ENCODE data around the gene BCL2L12.
A peak's percentile ranks its signal among the peaks of the same experiment; 100 is the strongest.
"Not testable (repeated sequence)": the region's sequence is repeated elsewhere in the genome, so short reads cannot be mapped to it uniquely, and the experiment has no call there.

Gene BCL2L12

GRCh38 chr19:49692147-49692506 lies 26.4 kb downstream of the BCL2L12 start:
- DNase-seq (ENCODE audit: low read depth, low spot score), result no peak
- no peak overlapping the region for H3K4me3 ChIP-seq (ENCODE audit: low read length)

- H3K4me3 ChIP-seq (ENCODE audit: low read length), result no peak overlapping the region
- DNase-seq (ENCODE audit: low read depth, low spot score), result no peak
These were observed 30.4 kb downstream of the BCL2L12 start for GRCh38 chr19:49696115-49696514.

- DNase-seq (ENCODE audit: low read depth, low spot score), result no peak
These were observed 31.1 kb downstream of the BCL2L12 start for GRCh38 chr19:49696865-49697264.

GRCh38 chr19:49699364-49699763 lies 33.6 kb downstream of the BCL2L12 start:
- H3K4me3 ChIP-seq (ENCODE audit: low read length), result no peak overlapping the region
- DNase-seq (ENCODE audit: low read depth, low spot score), result no peak

More at GRCh38 chr19:49696865-49697264, 31.1 kb downstream of the BCL2L12 start:
- no peak overlapping the region for H3K4me3 ChIP-seq (ENCODE audit: low read length)

GRCh38 chr19:49700563-49700962 lies 34.8 kb downstream of the BCL2L12 start:
- DNase-seq (ENCODE audit: low read depth, low spot score), result no peak
- no peak overlapping the region for H3K4me3 ChIP-seq (ENCODE audit: low read length)

GRCh38 chr19:49701271-49701786 lies 35.6 kb downstream of the BCL2L12 start:
- no peak for DNase-seq (ENCODE audit: low read depth, low spot score)
- H3K4me3 ChIP-seq (ENCODE audit: low read length), result no peak overlapping the region

GRCh38 chr19:49704888-49705642 lies 39.3 kb downstream of the BCL2L12 start:
- no peak for DNase-seq (ENCODE audit: low read depth, low spot score)
- no peak overlapping the region for H3K4me3 ChIP-seq (ENCODE audit: low read length)

- no peak for DNase-seq (ENCODE audit: low read depth, low spot score)
- H3K4me3 ChIP-seq (ENCODE audit: low read length), result no peak overlapping the region
These were observed 40.2 kb downstream of the BCL2L12 start for GRCh38 chr19:49705919-49706318.

- no peak for DNase-seq (ENCODE audit: low read depth, low spot score)
- no peak overlapping the region for H3K4me3 ChIP-seq (ENCODE audit: low read length)
These were observed 44.7 kb downstream of the BCL2L12 start for GRCh38 chr19:49710372-49710951.

GRCh38 chr19:49712397-49712859 lies 46.7 kb downstream of the BCL2L12 start:
- peak; percentile 14 for DNase-seq (ENCODE audit: low read depth, low spot score)
- no peak overlapping the region for H3K4me3 ChIP-seq (ENCODE audit: low read length)

GRCh38 chr19:49713236-49713845 lies 47.6 kb downstream of the BCL2L12 start:
- no peak overlapping the region for H3K4me3 ChIP-seq (ENCODE audit: low read length)
- no peak for DNase-seq (ENCODE audit: low read depth, low spot score)

GRCh38 chr19:49716154-49716553 lies 50.4 kb downstream of the BCL2L12 start:
- H3K4me3 ChIP-seq (ENCODE audit: low read length), result no peak overlapping the region
- DNase-seq (ENCODE audit: low read depth, low spot score), result no peak

GRCh38 chr19:49718511-49718910 lies 52.8 kb downstream of the BCL2L12 start:
- peak overlapping the region; percentile 84; the same call in 1 of the 2 replicates for H3K4me3 ChIP-seq (ENCODE audit: low read length)
- no peak for DNase-seq (ENCODE audit: low read depth, low spot score)

- DNase-seq (ENCODE audit: low read depth, low spot score), result no peak
- no peak overlapping the region for H3K4me3 ChIP-seq (ENCODE audit: low read length)
These were observed 53.3 kb downstream of the BCL2L12 start for GRCh38 chr19:49718991-49719390.

- H3K4me3 ChIP-seq (ENCODE audit: low read length); DNase-seq (ENCODE audit: low read depth, low spot score): not testable (repeated sequence)
These were observed 53.7 kb downstream of the BCL2L12 start for GRCh38 chr19:49719420-49719819.

Measured in Jurkat, Clone E6-1 (cell line).